ENCODE results near the gene ITGA2B. TPM values are rescaled to one million over a fixed set of nuclear protein-coding genes. Genes with fewer than 3 reads are reported as not detected.

ITGA2B gene
- total and polyA plus RNA-seq, 2 of the 8 experiments (the other 6 are each of a cell fraction or from before 2014, with no cell fraction given): 6.9 to 12.3 TPM

DNA sequence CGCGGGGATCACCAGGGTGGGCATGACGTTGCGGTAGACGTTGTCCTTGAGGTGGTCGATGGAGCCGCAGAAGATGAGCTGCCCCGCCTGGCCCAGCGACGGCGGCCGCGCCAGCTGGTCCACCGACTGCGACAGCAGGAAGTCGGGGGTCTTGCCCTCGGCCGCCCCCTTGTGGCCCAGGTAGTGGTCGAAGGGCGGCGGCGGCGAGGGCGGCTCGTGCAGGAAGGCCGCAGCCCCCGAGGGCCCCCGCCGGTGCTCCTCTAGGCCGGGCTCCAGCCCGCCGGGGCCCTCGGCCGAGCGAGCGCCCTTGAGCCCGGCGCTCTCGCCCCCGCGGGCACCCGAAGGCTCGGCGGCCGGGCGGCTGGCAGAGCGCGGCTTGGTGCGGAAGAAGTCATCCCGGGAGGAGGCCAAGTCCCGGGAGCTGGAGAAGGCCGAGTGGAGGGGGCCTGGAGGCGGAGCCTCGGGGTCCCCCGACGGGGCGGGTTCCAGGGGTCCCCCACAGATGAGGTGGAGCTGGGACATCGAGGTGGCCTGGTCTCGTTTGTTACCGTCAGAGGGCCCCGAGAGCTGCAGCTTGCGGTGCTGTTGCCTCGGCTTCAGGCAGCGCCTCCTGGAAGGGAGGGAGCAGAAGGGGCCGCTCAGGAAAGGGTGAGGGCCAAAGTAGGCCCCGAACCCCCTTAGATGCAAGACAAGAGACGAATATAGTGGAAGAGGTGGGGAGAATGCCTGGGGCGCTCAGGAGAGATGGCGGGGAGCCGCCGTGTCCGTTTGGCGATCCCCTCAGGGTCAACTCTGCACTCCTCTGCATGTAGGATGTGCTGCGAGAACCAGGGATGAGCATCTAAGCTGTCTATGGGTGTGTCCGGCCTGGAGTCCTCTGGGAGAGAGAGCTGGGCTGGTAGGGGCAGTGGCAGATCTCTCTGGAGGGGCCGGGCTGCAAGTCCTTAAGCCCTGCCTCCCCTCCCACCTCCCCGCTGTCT is 34.6 kb downstream of the ITGA2B start (continued):
- TF ChIP-seq, protein P1, sequence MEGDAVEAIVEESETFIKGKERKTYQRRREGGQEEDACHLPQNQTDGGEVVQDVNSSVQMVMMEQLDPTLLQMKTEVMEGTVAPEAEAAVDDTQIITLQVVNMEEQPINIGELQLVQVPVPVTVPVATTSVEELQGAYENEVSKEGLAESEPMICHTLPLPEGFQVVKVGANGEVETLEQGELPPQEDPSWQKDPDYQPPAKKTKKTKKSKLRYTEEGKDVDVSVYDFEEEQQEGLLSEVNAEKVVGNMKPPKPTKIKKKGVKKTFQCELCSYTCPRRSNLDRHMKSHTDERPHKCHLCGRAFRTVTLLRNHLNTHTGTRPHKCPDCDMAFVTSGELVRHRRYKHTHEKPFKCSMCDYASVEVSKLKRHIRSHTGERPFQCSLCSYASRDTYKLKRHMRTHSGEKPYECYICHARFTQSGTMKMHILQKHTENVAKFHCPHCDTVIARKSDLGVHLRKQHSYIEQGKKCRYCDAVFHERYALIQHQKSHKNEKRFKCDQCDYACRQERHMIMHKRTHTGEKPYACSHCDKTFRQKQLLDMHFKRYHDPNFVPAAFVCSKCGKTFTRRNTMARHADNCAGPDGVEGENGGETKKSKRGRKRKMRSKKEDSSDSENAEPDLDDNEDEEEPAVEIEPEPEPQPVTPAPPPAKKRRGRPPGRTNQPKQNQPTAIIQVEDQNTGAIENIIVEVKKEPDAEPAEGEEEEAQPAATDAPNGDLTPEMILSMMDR (IDR thresholded peaks at IDR 0.05; ENCODE audit: control extremely low read depth in 1 of 3, insufficient read depth in 1 of 3, low read depth in 1 of 3, low read length in 3 of 3): peak; percentile 65 to 82 (median 79)
- TF ChIP-seq JUN (IDR thresholded peaks at IDR 0.05; ENCODE audit: low read depth, low read length) (no peak), ASH2L (IDR thresholded peaks at IDR 0.05; ENCODE audit: low read length) (peak; percentile 22), RBBP5 (IDR thresholded peaks at IDR 0.05; ENCODE audit: borderline replicate concordance, low read depth, low read length) (peak; percentile 54; the same call in 1 of the 2 replicates), SIX5 (IDR thresholded peaks at IDR 0.05; ENCODE audit: low read depth, low read length) (no peak), NRF1 (IDR thresholded peaks at IDR 0.05; ENCODE audit: low read depth, low read length) (no peak), SP4 (IDR thresholded peaks at IDR 0.05; ENCODE audit: low read length) (no peak), POU5F1 (IDR thresholded peaks at IDR 0.05; ENCODE audit: low read depth, low read length) (no peak), TAF7 (optimal IDR thresholded peaks at IDR 0.05; ENCODE audit: borderline replicate concordance, low read depth, low read length) (peak; percentile 35), BRCA1 (IDR thresholded peaks at IDR 0.05; ENCODE audit: low read depth, low read length) (no peak), RXRA (IDR thresholded peaks at IDR 0.05; ENCODE audit: insufficient read depth, low read depth, low read length) (no peak), RFX5 (IDR thresholded peaks at IDR 0.05; ENCODE audit: borderline replicate concordance, low read depth, low read length) (no peak), SAP30 (IDR thresholded peaks at IDR 0.05; ENCODE audit: insufficient read depth, insufficient replicate concordance, low read length) (no peak), CHD2 (IDR thresholded peaks at IDR 0.05; ENCODE audit: low read length) (no peak), POLR2A (IDR thresholded peaks at IDR 0.05; ENCODE audit: control extremely low read depth in 1 of 2, low read depth in 2 of 2, low read length in 2 of 2) (no peak), NANOG (IDR thresholded peaks at IDR 0.05; ENCODE audit: insufficient read depth, low read depth, low read length, poor library complexity, severe bottlenecking) (no peak)
- TF ChIP-seq, protein P2, sequence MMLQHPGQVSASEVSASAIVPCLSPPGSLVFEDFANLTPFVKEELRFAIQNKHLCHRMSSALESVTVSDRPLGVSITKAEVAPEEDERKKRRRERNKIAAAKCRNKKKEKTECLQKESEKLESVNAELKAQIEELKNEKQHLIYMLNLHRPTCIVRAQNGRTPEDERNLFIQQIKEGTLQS (IDR thresholded peaks at IDR 0.05; ENCODE audit: insufficient read depth, low read depth, low read length): no peak
- TF ChIP-seq, protein P3, sequence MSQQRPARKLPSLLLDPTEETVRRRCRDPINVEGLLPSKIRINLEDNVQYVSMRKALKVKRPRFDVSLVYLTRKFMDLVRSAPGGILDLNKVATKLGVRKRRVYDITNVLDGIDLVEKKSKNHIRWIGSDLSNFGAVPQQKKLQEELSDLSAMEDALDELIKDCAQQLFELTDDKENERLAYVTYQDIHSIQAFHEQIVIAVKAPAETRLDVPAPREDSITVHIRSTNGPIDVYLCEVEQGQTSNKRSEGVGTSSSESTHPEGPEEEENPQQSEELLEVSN (IDR thresholded peaks at IDR 0.05): no peak
- TF ChIP-seq, protein P4, sequence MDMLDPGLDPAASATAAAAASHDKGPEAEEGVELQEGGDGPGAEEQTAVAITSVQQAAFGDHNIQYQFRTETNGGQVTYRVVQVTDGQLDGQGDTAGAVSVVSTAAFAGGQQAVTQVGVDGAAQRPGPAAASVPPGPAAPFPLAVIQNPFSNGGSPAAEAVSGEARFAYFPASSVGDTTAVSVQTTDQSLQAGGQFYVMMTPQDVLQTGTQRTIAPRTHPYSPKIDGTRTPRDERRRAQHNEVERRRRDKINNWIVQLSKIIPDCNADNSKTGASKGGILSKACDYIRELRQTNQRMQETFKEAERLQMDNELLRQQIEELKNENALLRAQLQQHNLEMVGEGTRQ (IDR thresholded peaks at IDR 0.05; ENCODE audit: low read length): no peak
